ENCODE results near the gene RAB21.
"Not testable (repeated sequence)": the region's sequence is repeated elsewhere in the genome, so short reads cannot be mapped to it uniquely, and the experiment has no call there.

RAB21 gene

DNA sequence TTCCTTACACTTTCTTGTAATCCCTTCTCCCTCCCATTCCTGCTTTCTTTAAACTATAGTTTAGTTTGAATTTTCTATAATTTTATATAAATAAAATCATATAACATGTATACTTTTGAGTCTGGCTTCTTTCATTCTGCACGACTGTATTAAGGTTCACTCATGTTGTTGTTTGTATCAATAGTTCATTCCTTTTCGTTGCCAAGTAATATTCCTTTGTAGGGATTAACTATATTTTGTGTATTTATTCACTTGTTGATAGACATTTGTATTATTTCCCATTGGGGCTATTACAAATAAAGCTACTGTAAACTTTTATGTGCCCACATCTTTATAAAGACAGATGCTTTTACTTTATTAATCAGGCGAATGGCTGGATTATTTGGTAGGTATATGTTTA, 45.5 kb downstream of the RAB21 start:
- DNase-seq, result no peak

DNA sequence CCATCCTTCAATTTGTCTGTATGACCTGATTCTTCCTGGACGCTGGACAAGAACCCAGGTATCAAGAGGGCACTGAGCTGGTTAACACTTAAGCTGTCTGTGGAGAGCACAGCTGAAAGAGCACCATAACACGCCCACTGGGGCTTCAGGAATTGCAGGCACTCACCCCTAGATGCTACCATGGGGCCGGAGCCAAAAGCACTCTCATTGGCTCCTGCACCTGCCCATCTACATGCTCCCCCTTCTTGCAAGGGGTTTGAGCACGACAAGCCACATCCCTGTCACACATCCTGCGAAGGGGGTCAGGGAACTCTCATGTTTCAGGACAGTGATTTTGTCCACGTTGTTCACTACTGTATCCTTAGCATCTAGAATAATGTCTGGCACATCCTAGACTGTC, 49.8 kb downstream of the RAB21 start:
- no peak for DNase-seq

DNA sequence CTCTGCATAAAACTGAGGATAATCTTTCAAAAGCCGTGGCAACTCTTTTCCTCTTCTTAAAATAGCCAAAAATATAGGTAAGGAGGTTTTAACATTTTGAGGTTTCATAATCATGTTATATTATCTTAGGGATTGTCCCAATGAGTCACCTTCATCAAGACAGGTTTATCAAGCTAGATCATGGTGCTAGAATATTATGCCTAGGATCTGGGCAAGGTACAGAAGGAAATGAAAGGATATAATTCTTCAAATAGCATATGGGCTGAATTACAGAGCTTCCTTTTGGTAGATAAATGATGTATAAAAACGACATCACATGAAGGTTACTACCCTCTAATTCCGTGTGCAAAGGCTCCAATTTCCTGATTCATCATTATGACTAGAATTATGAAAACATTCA, 56.3 kb downstream of the RAB21 start:
- DNase-seq, result no peak

DNA sequence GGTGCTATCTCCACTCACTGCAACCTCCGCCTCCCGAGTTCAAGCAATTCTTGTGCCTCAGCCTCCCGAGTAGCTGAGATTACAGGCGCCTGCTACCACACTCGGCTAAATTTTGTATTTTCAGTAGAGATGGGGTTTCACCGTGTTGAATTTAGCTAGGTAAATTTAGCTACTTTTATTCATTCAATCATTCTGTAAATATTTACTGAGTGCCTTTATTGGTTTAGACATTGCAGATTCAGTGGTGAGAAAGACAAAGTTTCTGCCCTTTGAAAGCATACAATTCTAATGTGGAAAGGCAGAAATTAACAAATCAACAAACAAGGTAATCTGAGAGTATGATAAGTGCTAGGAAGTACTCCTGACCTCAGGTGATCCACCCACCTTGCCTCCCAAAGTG, 60.6 kb downstream of the RAB21 start:
- DNase-seq, result not testable (repeated sequence)

DNA sequence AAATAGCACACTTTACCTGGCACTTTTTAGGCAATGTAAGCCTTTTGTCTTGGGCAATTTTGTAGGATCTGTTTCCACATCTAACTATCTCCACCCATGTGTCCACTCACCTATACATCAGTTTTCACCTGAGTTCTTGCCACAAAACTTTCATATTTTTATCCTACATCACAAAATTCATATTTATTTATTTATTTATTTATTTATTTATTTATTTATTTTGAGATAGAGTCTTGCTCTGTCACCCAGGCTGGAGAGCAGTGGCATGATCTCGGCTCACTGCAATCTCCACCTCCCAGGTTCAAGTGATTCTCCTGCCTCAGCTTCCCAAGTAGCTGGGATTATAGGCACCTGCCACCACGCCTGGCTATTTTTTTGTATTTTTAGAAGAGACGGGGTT, 67.4 kb downstream of the RAB21 start:
- DNase-seq, result not testable (repeated sequence)

DNA sequence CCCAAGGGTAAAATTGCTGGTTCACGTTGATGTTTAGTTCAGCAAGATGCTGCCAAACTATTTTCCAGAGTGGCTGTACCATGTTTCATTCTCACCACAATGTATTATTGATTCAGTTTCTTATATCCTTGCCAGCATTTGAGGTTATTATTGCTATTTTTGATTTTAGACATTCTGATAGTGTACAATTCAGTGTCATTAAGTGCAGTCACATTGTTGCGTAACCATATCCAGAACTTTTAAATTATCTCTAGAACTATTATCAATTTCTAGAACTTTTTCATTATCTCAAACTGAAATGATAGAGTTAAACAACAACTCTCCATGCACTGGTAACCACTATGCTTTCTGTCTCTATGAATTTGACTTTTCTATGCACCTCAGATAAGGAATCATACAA, 74.2 kb downstream of the RAB21 start:
- no peak for DNase-seq

DNA sequence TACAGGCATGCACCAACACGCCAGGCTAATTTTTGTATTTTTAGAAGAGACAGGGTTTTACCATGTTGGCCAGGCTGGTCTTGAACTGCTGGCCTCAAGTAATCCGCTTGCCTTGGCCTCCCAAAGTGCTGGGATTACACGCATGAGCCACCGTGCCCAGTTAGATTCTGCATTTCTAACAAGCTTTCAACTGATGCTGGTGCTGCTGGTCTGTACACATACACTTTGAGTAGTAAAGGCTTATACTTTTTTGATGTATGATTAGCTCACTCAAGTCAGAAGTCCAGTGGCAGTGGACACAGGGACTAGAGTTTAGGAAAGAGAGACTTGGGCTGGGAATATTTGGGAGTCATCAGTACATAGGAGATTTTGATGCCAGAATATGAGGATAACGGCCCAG, 82.7 kb downstream of the RAB21 start:
- no peak for DNase-seq

DNA sequence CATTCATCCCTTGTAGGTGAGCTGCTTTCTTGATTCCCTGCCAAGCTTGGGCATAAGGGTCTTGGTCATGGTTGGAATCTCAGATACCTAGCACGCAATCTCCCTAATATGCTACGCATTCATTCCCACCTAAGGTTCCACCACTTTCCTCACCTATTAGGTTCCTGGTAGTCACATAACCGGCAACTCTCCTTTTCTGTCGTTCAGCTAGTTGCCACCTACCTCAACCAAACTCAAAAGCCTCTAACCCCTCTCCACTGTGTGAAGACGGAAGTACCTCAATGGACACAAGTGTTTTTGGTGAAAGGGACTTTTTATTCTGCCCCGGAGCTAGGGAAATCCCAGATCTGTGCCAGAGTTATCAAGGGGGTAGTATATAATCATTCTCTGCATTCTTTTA, 83.6 kb downstream of the RAB21 start:
- no peak for DNase-seq

DNA sequence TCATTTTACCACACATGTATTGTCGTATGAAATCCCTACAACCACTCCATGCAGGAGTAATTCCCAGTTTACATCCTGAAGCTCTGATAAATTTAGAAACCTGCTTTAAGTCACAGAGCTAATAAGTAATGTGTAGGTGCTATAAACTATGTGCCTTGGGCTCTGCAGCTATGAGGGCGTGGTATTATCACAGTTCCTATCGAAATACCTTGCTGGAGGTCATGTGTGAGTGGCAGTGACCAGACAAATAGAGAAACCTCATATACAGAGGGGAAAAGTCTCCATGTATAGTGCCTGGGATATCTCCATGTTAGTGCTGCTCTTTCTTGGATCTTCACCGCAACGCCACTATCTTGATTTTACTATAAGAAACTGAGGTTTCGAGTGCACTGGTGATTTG, 84.0 kb downstream of the RAB21 start:
- no peak for DNase-seq

DNA sequence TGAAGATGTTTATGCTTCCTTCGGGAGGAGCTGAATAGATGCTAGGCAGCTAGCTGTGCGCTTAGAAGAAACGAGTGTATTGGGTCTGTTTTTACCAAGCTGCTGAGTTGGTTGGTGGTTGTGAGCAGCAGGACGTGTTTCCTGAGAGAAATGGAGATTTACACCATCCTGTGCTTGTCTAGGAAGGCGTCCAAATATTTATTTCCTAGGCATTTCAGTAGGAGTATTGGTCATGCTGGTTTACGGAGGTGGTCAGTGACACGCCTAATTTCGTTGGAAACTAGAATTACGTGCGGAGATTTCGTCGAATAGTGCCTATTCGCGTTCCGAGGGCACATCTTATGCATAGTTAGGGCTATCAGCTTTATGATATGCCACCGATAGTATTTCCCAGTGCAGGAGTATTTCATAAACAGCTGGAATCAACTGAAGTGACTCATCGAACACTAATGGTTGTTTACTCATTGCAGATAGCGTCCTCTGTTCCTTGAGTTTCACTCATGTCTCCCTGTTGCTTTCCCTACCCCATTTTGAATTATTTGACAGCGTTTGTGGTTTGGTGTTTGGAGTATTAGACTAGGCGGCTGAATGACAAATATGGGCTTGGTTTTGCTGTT, 85.7 kb downstream of the RAB21 start:
- no peak for DNase-seq

DNA sequence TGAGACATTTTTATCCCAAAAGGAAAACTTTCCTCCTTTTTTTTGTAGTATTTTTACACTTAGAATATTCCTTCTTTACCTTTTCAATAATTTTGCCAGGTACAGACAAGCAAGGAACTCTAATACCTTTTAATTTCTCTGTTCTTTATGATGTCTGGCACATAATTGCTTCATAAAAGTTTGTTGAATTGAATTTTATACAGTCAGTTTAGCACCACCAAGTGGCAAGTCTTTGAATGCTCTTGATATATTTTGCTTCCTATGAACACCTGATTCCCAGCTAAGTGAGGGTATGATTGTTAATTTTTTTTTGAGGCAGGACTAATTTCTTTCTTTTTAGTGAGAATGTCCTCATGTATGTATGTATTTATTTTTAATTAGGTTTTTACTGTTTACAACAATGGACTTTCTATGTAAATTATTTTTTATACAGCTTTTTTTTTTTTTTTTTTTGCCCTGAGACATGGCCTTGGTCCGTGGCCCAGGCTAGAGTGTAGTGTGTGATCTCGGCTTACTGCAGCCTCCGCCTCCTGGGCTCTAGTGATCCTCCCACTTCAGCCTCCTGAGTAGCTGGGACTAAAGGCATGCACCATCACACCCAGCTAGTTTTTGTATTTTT, 91.8 kb downstream of the RAB21 start:
- no peak for DNase-seq

DNA sequence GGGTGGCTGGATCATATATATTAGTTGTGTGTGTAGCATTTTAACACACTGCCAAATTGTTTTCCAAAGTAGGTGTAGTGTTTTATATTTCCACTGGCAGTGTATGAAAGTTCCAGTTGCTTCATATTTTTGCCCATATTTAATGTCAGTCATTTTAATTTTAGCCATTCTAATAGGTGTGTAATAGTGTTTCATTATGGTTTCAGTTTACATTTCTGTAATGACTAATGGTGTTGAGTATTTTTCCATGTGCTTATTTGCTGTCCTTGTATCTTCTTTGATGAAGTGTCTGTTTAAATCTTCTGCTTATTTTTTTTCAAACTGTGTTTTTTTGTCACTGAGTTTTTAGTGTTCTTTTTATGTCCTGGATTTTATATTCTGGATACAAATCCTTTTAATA, 93.5 kb downstream of the RAB21 start:
- DNase-seq, result no peak

DNA sequence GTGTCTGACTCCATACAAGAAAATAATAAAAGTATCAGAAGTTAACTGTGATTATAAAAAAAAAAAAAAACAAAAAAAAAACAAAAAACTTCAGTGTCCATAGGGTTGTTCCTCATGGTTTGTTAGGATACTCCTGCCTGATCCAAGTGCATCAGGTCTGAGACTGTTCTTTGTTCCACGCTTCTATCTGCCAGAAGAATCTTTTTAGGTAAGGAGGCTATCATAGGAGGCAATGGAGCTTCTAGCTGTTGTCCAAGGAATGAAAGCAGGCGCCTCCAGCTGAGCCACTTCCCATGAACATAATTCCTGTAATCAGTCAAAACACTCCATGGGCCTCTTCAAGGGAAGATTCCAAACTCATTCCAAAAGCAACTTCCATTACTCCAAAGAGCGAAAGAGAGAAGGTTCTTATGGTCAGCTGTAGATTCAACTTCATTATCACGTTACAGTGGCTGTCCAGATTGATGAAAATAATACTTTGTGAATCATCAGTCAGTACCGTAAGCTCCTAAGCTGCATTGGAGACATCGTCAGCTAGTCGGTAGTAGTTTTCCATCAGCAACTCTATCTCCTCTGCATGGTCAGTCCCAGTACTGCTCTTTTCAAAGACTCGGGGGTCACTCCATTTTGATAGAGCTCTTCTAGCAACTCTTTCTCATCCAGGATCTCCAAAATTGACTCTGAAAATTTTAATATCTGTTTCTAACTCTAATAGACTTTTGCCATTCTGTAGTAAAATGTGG, 94.6 kb downstream of the RAB21 start:
- DNase-seq, result no peak
